WI38 (cell line): Measurements from ENCODE around the gene ALG14.

Experiments
- H3K4me3 ChIP-seq: 2 replicates; pipeline ENCODE4 v1.5.1; 2011; ENCODE audit warnings: low read depth, mild to moderate bottlenecking, control low read depth, low read length
- CTCF ChIP-seq: IDR thresholded peaks from 2 replicates; pipeline ENCODE4 v1.5.1; 2012; ENCODE audit warnings: low read depth, mild to moderate bottlenecking, control low read depth, low read length

ALG14 gene

GRCh38 chr1:95018602-95019369 lies 54.0 kb downstream of the ALG14 start:
- TF ChIP-seq CTCF: no peak
- no peak overlapping the region for H3K4me3 ChIP-seq

- no peak overlapping the region for H3K4me3 ChIP-seq
- TF ChIP-seq CTCF: no peak
Observed at GRCh38 chr1:95017775-95018174, 55.0 kb downstream of the ALG14 start.

- no peak for TF ChIP-seq CTCF
Observed at GRCh38 chr1:95015076-95015475, 57.7 kb downstream of the ALG14 start.

GRCh38 chr1:95013950-95014574 lies 58.7 kb downstream of the ALG14 start:
- H3K4me3 ChIP-seq: no peak overlapping the region
- no peak for TF ChIP-seq CTCF

More at GRCh38 chr1:95015076-95015475, 57.7 kb downstream of the ALG14 start:
- no peak overlapping the region for H3K4me3 ChIP-seq

GRCh38 chr1:95012389-95012788 lies 60.4 kb downstream of the ALG14 start:
- no peak for TF ChIP-seq CTCF
- H3K4me3 ChIP-seq: no peak overlapping the region

- no peak for TF ChIP-seq CTCF
- H3K4me3 ChIP-seq: no peak overlapping the region
Observed at GRCh38 chr1:95010158-95010557, 62.6 kb downstream of the ALG14 start.

GRCh38 chr1:95007687-95008086 lies 65.1 kb downstream of the ALG14 start:
- H3K4me3 ChIP-seq: no peak overlapping the region
- TF ChIP-seq CTCF: no peak
